Hepatocyte (in vitro differentiated cells): ENCODE measurements around the gene PLEKHM3. TPM values are rescaled to one million over a fixed set of nuclear protein-coding genes. Genes with fewer than 3 reads are reported as not detected.
"Not testable (repeated sequence)": the region's sequence is repeated elsewhere in the genome, so short reads cannot be mapped to it uniquely, and the experiment has no call there.

Experiments
- DNase-seq: peaks from one replicate; pipeline ENCODE4 v3.0.0-alpha.2; 2016; ENCODE audit warnings: low spot score
- H2AFZ ChIP-seq: fragments of 200-600 bp; sonication (generic); 2 replicates; pipeline ENCODE4 v1.6.0; 2016; ENCODE audit warnings: antibody characterized with exemption, mild to moderate bottlenecking
- H3K27ac ChIP-seq: fragments of 200-600 bp; sonication (generic); 2 replicates; pipeline ENCODE4 v1.5.1; 2016; ENCODE audit warnings: mild to moderate bottlenecking
- H3K27me3 ChIP-seq: fragments of 200-600 bp; sonication (generic); 2 replicates; pipeline ENCODE4 v1.6.1; 2016
- H3K36me3 ChIP-seq: fragments of 200-600 bp; sonication (generic); replicated peaks from 2 replicates; pipeline ENCODE4 v1.5.1; 2016; ENCODE audit warnings: low read depth; ENCODE audit not compliant: insufficient read depth
- H3K4me1 ChIP-seq: fragments of 200-600 bp; sonication (generic); 2 replicates; pipeline ENCODE4 v1.5.1; 2016; ENCODE audit warnings: mild to moderate bottlenecking, moderate library complexity; ENCODE audit not compliant: insufficient read depth
- H3K4me2 ChIP-seq: fragments of 200-600 bp; sonication (generic); 2 replicates; pipeline ENCODE4 v1.6.0; 2016
- H3K4me3 ChIP-seq: fragments of 200-600 bp; sonication (generic); 2 replicates; pipeline ENCODE4 v1.5.1; 2016; ENCODE audit warnings: mild to moderate bottlenecking
- H3K79me2 ChIP-seq: fragments of 200-600 bp; sonication (generic); 2 replicates; pipeline ENCODE4 v1.6.0; 2017; ENCODE audit warnings: mild to moderate bottlenecking
- H3K9me2 ChIP-seq: fragments of 200-600 bp; sonication (generic); replicated peaks from 2 replicates; pipeline ENCODE4 v1.6.0; 2017; ENCODE audit warnings: mild to moderate bottlenecking; ENCODE audit not compliant: insufficient read depth
- H3K9me3 ChIP-seq: fragments of 200-600 bp; sonication (generic); 2 replicates; pipeline ENCODE4 v1.5.1; 2016; ENCODE audit warnings: low read depth, mild to moderate bottlenecking
- H4K20me1 ChIP-seq: fragments of 200-600 bp; sonication (generic); 2 replicates; pipeline ENCODE4 v1.6.0; 2016; ENCODE audit warnings: mild to moderate bottlenecking; ENCODE audit not compliant: insufficient read depth, poor library complexity, severe bottlenecking
- EZH2 ChIP-seq: fragments of 200-600 bp; sonication (generic); IDR thresholded peaks from 2 replicates; pipeline ENCODE4 v1.6.1; 2016; ENCODE audit warnings: antibody characterized with exemption, mild to moderate bottlenecking, borderline replicate concordance
- EZH2phosphoT487 ChIP-seq: fragments of 200-600 bp; sonication (generic); IDR thresholded peaks from one replicate; pipeline ENCODE4 v1.6.1; 2018; ENCODE audit warnings: antibody characterized with exemption, mild to moderate bottlenecking, low read depth, moderate library complexity; ENCODE audit not compliant: unreplicated experiment, severe bottlenecking
- WGBS: methylation state at CpG from one replicate; pipeline ENCODE4 v1.1.6; 2016; ENCODE audit warnings: low lambda C conversion rate; ENCODE audit errors: missing lambda C conversion rate; 5-methylcytosine and 5-hydroxymethylcytosine counted together
- polyA plus RNA-seq: library from polyadenylated mRNA; unstranded; fragments of >200 nt; fragmentation: Nextera tagmentation; extraction: Ambion mirVana; gene quantifications from 2 replicates; pipeline ENCODE4 v1.2.1, GENCODE V29; 2016
- total RNA-seq: library from RNA; depleted of rRNA; stranded (reverse); fragments of >200 nt; gene quantifications from 2 replicates; pipeline ENCODE4 v1.2.3, GENCODE V29; 2014
- TF ChIP-seq, protein P1 (sequence below): fragments of 200-600 bp; sonication (generic); IDR thresholded peaks from 2 replicates; pipeline ENCODE4 v1.5.1; 2016; ENCODE audit warnings: antibody characterized with exemption, mild to moderate bottlenecking; ENCODE audit not compliant: poor library complexity

PLEKHM3 gene
- total and polyA plus RNA-seq, 2 experiments from 2014 or later: 4.2 to 11.1 TPM

DNA sequence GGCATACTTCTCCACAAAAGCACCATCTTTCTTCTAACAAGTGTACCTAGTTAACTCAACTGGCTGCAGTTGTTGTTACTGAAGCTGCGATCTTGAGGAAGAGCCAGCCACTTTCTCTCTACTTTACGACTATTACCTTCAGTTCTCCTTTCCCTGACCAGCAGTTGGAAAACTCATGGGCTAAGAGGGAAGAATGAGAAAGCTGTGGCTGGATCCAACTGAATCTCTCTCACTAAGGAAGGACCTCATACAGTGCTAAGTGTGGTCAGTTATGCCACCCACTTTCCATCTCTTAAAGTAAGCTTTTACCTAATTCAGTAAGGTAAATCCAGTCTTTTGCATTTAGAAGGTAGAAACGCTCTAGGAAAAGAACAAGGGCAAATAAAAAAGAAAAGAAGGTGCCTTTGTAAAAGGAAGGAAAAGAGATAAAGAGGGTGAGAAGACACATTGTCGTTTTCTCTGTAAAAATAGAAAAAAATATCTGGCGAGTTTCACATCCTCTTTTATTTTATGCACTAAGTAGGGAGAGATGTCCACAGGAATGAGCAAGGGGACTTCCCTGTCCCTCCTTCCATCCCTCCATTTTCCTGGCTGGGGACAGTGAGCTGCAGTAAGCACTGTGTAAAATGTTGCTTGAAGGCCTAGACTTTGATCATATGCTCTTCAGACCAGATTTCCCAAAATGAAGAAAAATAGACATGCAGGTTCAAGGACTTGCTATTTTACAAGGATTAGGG is 73.4 kb downstream of the PLEKHM3 start:
- no peaks in the 10 kb centered on the region for H3K9me2 ChIP-seq
- no peaks in the 10 kb centered on the region for H4K20me1 ChIP-seq
- H3K4me3 ChIP-seq: no peak overlapping the region
- H3K27me3 ChIP-seq: no peaks in the 10 kb centered on the region
- DNase-seq: no peak
- H3K27ac ChIP-seq: peak overlapping the region; percentile 9
- 70% methylated on average over 5 of the region's 5 CpGs for WGBS
- H2AFZ ChIP-seq: no peak overlapping the region
- H3K9me3 ChIP-seq: no peaks in the 10 kb centered on the region
- no peaks in the 10 kb centered on the region for H3K79me2 ChIP-seq
- H3K36me3 ChIP-seq: no peaks in the 10 kb centered on the region
- H3K4me2 ChIP-seq: no peak overlapping the region
- TF ChIP-seq EZH2 (no peak), EZH2phosphoT487 (no peak)
- TF ChIP-seq, protein P1, sequence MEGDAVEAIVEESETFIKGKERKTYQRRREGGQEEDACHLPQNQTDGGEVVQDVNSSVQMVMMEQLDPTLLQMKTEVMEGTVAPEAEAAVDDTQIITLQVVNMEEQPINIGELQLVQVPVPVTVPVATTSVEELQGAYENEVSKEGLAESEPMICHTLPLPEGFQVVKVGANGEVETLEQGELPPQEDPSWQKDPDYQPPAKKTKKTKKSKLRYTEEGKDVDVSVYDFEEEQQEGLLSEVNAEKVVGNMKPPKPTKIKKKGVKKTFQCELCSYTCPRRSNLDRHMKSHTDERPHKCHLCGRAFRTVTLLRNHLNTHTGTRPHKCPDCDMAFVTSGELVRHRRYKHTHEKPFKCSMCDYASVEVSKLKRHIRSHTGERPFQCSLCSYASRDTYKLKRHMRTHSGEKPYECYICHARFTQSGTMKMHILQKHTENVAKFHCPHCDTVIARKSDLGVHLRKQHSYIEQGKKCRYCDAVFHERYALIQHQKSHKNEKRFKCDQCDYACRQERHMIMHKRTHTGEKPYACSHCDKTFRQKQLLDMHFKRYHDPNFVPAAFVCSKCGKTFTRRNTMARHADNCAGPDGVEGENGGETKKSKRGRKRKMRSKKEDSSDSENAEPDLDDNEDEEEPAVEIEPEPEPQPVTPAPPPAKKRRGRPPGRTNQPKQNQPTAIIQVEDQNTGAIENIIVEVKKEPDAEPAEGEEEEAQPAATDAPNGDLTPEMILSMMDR: no peak
- H3K4me1 ChIP-seq: peaks cover 4% of the 10 kb centered on the region

DNA sequence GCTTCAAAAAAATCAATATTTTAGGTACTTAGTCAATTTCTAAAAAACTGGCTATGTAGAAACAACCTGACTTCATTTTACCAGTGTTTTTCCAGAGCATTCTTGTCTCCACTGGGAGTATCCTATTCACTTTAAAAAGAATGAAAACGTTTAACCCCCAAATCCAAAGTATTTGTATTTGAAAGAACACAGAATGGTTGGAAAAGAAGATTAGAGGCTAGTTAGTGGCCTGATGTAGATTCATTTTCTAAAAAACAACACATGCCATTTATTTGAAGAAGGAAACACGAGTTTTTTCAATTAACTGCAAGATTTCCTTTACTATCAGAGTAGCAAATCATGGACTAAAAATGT is 74.6 kb downstream of the PLEKHM3 start:
- H3K4me1 ChIP-seq: peaks cover 4% of the 10 kb centered on the region

DNA sequence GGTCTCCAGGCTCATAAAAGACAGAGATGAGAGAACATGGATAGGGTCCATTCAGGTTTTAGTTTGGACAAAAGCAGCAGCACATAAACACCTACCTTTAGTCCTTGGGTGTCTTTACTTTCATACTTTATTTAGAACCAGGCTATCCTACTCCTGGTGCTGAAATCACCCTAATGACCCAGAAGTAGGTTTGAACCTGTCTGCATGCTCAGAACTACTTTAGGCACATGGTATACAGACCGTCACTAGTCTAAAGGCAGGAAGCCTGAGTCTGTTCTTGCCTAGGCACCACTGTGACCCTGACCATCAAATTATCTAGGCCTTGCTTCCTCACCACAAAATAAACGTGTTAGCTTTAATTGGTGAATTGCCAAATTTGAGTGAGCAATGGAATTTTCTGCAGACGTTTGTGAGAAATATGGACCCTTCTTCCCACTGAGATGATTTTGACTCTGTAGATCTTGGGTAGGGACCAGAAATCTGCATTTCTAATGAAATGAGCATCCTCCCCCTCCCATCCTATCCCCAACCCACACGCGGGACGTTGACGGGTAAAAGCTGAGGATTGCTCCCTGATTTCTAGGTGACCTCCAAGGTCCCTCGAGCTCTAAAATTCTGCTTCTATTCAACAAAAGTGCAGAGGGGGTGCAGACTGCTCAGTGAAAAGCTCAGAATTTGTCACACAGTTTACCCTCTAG is 75.1 kb downstream of the PLEKHM3 start:
- Histone ChIP-seq H3K36me3 (no peaks in the 10 kb centered on the region), H3K79me2 (no peaks in the 10 kb centered on the region), H2AFZ (no peak overlapping the region), H3K4me2 (no peak overlapping the region), H3K4me3 (no peak overlapping the region), H3K4me1 (peaks cover 4% of the 10 kb centered on the region), H3K27me3 (no peaks in the 10 kb centered on the region), H3K27ac (no peak overlapping the region), H3K9me3 (no peaks in the 10 kb centered on the region), H3K9me2 (no peaks in the 10 kb centered on the region), H4K20me1 (no peaks in the 10 kb centered on the region)
- TF ChIP-seq, protein P1: no peak
- no peak for TF ChIP-seq EZH2phosphoT487
- TF ChIP-seq EZH2: no peak
- DNase-seq: no peak
- WGBS: 71% methylated on average over 8 of the region's 8 CpGs

More for the DNA sequence above, 74.6 kb downstream of the PLEKHM3 start:
- Histone ChIP-seq H3K79me2 (no peaks in the 10 kb centered on the region), H3K4me3 (no peak overlapping the region), H3K9me2 (no peaks in the 10 kb centered on the region), H2AFZ (no peak overlapping the region), H3K27ac (no peak overlapping the region), H3K4me2 (no peak overlapping the region), H4K20me1 (no peaks in the 10 kb centered on the region), H3K27me3 (no peaks in the 10 kb centered on the region), H3K36me3 (no peaks in the 10 kb centered on the region), H3K9me3 (no peaks in the 10 kb centered on the region)
- no peak for DNase-seq
- TF ChIP-seq EZH2phosphoT487 (no peak), EZH2 (no peak)
- TF ChIP-seq, protein P1: no peak
- 43% methylated on average over 2 of the region's 2 CpGs for WGBS

DNA sequence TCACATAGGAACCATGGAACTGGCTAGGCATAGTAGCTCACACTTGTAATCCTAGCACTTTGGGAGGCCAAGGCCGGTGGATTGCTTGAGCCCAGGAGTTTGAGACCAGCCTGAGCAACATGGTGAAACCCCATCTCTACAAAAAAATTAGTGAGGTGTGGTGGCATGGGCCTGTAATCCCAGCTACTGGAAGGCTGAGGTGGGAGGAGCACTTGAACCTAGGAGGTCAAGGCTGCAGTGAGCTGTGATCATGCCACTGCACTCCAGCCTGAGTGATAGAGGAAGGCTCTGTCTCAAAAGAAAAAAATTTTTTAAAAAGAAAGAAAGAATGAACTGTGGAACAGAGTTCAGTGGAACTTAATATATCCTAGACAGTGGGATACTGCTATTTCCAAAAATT is 76.1 kb downstream of the PLEKHM3 start:
- not testable (repeated sequence) for DNase-seq, H3K27me3 ChIP-seq, H3K4me2 ChIP-seq, H3K9me3 ChIP-seq, H3K79me2 ChIP-seq, H3K9me2 ChIP-seq, H3K36me3 ChIP-seq, H3K27ac ChIP-seq, H4K20me1 ChIP-seq, H3K4me3 ChIP-seq, H3K4me1 ChIP-seq, H2AFZ ChIP-seq
- WGBS: 100% methylated on average over 1 of the region's 1 CpG
